ENCODE measurements around the gene ARHGEF10L.

GRCh38 chr1:17654519-17654918 is 115.0 kb downstream of the ARHGEF10L start:
- TF ChIP-seq POLR2A (IDR thresholded peaks at IDR 0.05) (no peak), POLR2AphosphoS5 (IDR thresholded peaks at IDR 0.05) (no peak)
- TF ChIP-seq, protein P1, sequence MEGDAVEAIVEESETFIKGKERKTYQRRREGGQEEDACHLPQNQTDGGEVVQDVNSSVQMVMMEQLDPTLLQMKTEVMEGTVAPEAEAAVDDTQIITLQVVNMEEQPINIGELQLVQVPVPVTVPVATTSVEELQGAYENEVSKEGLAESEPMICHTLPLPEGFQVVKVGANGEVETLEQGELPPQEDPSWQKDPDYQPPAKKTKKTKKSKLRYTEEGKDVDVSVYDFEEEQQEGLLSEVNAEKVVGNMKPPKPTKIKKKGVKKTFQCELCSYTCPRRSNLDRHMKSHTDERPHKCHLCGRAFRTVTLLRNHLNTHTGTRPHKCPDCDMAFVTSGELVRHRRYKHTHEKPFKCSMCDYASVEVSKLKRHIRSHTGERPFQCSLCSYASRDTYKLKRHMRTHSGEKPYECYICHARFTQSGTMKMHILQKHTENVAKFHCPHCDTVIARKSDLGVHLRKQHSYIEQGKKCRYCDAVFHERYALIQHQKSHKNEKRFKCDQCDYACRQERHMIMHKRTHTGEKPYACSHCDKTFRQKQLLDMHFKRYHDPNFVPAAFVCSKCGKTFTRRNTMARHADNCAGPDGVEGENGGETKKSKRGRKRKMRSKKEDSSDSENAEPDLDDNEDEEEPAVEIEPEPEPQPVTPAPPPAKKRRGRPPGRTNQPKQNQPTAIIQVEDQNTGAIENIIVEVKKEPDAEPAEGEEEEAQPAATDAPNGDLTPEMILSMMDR (IDR thresholded peaks at IDR 0.05): no peak

All from prostate gland (tissue), 2 donors.